ENCODE measurements around the gene TSPAN18.

TSPAN18 gene

DNA sequence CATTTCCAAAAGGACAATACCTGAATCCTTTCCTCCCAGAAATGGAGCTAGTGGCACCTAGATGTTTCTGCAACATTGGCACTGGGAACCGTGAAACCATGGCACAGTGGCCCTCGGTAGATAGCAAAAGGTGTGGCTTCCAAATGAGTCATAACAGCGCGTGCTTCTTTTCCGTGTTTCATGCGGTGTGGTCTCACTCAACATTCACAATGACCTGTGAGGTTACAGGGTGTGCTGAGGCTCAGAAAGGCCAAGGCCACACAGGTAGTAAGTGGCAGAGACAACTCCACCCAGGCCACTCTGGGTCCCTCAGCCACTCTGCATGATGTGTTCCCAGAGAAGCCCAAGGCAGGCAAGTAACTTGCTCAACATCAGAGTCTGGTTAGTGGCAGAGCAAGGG lies 156.5 kb downstream of the TSPAN18 start:
- TF ChIP-seq, protein P1, sequence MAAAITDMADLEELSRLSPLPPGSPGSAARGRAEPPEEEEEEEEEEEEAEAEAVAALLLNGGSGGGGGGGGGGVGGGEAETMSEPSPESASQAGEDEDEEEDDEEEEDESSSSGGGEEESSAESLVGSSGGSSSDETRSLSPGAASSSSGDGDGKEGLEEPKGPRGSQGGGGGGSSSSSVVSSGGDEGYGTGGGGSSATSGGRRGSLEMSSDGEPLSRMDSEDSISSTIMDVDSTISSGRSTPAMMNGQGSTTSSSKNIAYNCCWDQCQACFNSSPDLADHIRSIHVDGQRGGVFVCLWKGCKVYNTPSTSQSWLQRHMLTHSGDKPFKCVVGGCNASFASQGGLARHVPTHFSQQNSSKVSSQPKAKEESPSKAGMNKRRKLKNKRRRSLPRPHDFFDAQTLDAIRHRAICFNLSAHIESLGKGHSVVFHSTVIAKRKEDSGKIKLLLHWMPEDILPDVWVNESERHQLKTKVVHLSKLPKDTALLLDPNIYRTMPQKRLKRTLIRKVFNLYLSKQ (tag by site-specific recombination; IDR thresholded peaks at IDR 0.05; ENCODE audit: borderline replicate concordance): no peak
- TF ChIP-seq ZSCAN23 (tag by site-specific recombination; IDR thresholded peaks at IDR 0.05) (no peak), ZNF514 (tag by site-specific recombination; IDR thresholded peaks at IDR 0.05) (no peak), ZNF202 (tag by site-specific recombination; IDR thresholded peaks at IDR 0.05; ENCODE audit: borderline replicate concordance) (no peak), ZNF623 (tag by site-specific recombination; IDR thresholded peaks at IDR 0.05) (no peak), TRIM28 (IDR thresholded peaks at IDR 0.05; ENCODE audit: borderline replicate concordance, low read length) (no peak), ZXDB (tag by site-specific recombination; IDR thresholded peaks at IDR 0.05) (no peak)
- TF ChIP-seq, protein P2, sequence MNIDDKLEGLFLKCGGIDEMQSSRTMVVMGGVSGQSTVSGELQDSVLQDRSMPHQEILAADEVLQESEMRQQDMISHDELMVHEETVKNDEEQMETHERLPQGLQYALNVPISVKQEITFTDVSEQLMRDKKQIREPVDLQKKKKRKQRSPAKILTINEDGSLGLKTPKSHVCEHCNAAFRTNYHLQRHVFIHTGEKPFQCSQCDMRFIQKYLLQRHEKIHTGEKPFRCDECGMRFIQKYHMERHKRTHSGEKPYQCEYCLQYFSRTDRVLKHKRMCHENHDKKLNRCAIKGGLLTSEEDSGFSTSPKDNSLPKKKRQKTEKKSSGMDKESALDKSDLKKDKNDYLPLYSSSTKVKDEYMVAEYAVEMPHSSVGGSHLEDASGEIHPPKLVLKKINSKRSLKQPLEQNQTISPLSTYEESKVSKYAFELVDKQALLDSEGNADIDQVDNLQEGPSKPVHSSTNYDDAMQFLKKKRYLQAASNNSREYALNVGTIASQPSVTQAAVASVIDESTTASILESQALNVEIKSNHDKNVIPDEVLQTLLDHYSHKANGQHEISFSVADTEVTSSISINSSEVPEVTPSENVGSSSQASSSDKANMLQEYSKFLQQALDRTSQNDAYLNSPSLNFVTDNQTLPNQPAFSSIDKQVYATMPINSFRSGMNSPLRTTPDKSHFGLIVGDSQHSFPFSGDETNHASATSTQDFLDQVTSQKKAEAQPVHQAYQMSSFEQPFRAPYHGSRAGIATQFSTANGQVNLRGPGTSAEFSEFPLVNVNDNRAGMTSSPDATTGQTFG (tag by site-specific recombination; IDR thresholded peaks at IDR 0.05; ENCODE audit: borderline replicate concordance): no peak
- no peak overlapping the region for H3K4me3 ChIP-seq (ENCODE audit: low read depth, low read length)
- H3K9me3 ChIP-seq (ENCODE audit: control insufficient read depth, insufficient read depth, low read depth, low read length): no peaks in the 10 kb centered on the region
- H3K36me3 ChIP-seq (ENCODE audit: control insufficient read depth in 2 of 2, insufficient read depth in 1 of 2, low read length in 2 of 2): no peaks in the 10 kb centered on the region
- H3K4me1 ChIP-seq (ENCODE audit: control insufficient read depth, insufficient read depth, low read length): no peaks in the 10 kb centered on the region
- ChIA-PET CTCF (interaction anchor here (0.6 to 0.8 kb wide), 2 partner anchors 28 to 264 kb away, joined by 3 to 5 read pairs; no protein-coding TSS in a partner anchor), POLR2A (no interaction called here)
- no peak overlapping the region for H3K27ac ChIP-seq (ENCODE audit: extremely low read depth, low read depth, low read length)

- TF ChIP-seq ZNF157 (tag by site-specific recombination; IDR thresholded peaks at IDR 0.05): no peak
- no peak for TF ChIP-seq ZNF311 (tag by site-specific recombination; IDR thresholded peaks at IDR 0.05; ENCODE audit: borderline replicate concordance)
- no peak for TF ChIP-seq ZNF514 (tag by site-specific recombination; IDR thresholded peaks at IDR 0.05)
- no peak for TF ChIP-seq ZNF211 (tag by site-specific recombination; IDR thresholded peaks at IDR 0.05; ENCODE audit: low read depth)
- no peak for TF ChIP-seq ZNF169 (tag by site-specific recombination; IDR thresholded peaks at IDR 0.05)
- no peak for TF ChIP-seq ZNF416 (tag by site-specific recombination; IDR thresholded peaks at IDR 0.05)
- TF ChIP-seq ZNF692 (tag by site-specific recombination; IDR thresholded peaks at IDR 0.05): no peak
- no peak for TF ChIP-seq ZNF596 (tag by site-specific recombination; IDR thresholded peaks at IDR 0.05)
- TF ChIP-seq ZNF184 (tag by site-specific recombination; IDR thresholded peaks at IDR 0.05): no peak
- TF ChIP-seq ZBTB8A (tag by site-specific recombination; IDR thresholded peaks at IDR 0.05): no peak
- TF ChIP-seq, protein P3, sequence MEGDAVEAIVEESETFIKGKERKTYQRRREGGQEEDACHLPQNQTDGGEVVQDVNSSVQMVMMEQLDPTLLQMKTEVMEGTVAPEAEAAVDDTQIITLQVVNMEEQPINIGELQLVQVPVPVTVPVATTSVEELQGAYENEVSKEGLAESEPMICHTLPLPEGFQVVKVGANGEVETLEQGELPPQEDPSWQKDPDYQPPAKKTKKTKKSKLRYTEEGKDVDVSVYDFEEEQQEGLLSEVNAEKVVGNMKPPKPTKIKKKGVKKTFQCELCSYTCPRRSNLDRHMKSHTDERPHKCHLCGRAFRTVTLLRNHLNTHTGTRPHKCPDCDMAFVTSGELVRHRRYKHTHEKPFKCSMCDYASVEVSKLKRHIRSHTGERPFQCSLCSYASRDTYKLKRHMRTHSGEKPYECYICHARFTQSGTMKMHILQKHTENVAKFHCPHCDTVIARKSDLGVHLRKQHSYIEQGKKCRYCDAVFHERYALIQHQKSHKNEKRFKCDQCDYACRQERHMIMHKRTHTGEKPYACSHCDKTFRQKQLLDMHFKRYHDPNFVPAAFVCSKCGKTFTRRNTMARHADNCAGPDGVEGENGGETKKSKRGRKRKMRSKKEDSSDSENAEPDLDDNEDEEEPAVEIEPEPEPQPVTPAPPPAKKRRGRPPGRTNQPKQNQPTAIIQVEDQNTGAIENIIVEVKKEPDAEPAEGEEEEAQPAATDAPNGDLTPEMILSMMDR (tag by site-specific recombination; IDR thresholded peaks at IDR 0.05): no peak
- TF ChIP-seq KLF9 (tag by site-specific recombination; IDR thresholded peaks at IDR 0.05; ENCODE audit: low read depth): no peak
- Histone ChIP-seq H3K4me1 (ENCODE audit: control insufficient read depth, insufficient read depth, low read length) (no peaks in the 10 kb centered on the region), H3K36me3 (ENCODE audit: control insufficient read depth in 2 of 2, insufficient read depth in 1 of 2, low read length in 2 of 2) (no peaks in the 10 kb centered on the region), H3K9me3 (ENCODE audit: control insufficient read depth, insufficient read depth, low read depth, low read length) (no peaks in the 10 kb centered on the region), H3K4me3 (ENCODE audit: low read depth, low read length) (no peak overlapping the region), H3K27ac (ENCODE audit: extremely low read depth, low read depth, low read length) (no peak overlapping the region)
- ChIA-PET CTCF (interaction anchor here (1.1 kb wide), 1 partner anchor 11 kb away, joined by 3 read pairs; no protein-coding TSS in a partner anchor), POLR2A (no interaction called here)
Observed at GRCh38 chr11:44884056-44884455, 157.3 kb downstream of the TSPAN18 start.
